Measurements from ENCODE around the gene LUC7L3. TPM values are rescaled to one million over a fixed set of nuclear protein-coding genes. Genes with fewer than 3 reads are reported as not detected.

Gene LUC7L3
- total RNA-seq, 8 experiments from 2014 or later: 118 to 263 (median 161) TPM

Other genes starting within 250 kb of the LUC7L3 start
- gene RSAD1, start 240.7 kb upstream of the LUC7L3 start, total RNA-seq: 10 to 100 TPM; 13.0 to 44.7 (median 20.0) TPM
- 1 to 10 TPM in 4 of 8 experiments, under 1 TPM in 3, not detected in 1; 0.71 to 2.8 (median 1.2) TPM for gene MYCBPAP, start 211.2 kb upstream of the LUC7L3 start, total RNA-seq
- under 1 TPM; 0.16 to 0.90 (median 0.54) TPM for gene EPN3, start 186.9 kb upstream of the LUC7L3 start, total RNA-seq
- gene SPATA20, start 172.4 kb upstream of the LUC7L3 start, total RNA-seq: 10 to 100 TPM in 6 of 8 experiments, 1 to 10 TPM in 2; 5.4 to 64.4 (median 25.4) TPM
- gene CACNA1G, start 158.9 kb upstream of the LUC7L3 start, total RNA-seq: 1 to 10 TPM in 3 of 8 experiments, under 1 TPM in 5; 0.17 to 4.2 (median 0.62) TPM
- 10 to 100 TPM in 1 of 8 experiments, 1 to 10 TPM in 2, under 1 TPM in 4, not detected in 1; 0.27 to 21.6 (median 0.90) TPM for gene ABCC3, start 84.7 kb upstream of the LUC7L3 start, total RNA-seq
- 10 to 100 TPM; 12.8 to 43.6 (median 24.7) TPM for gene ANKRD40, start 11.7 kb upstream of the LUC7L3 start, total RNA-seq
- gene ANKRD40CL, start 47.9 kb downstream of the LUC7L3 start, total RNA-seq: 1 to 10 TPM in 2 of 8 experiments, under 1 TPM in 6; 0.20 to 2.6 (median 0.63) TPM
- gene WFIKKN2, start 116.0 kb downstream of the LUC7L3 start, total RNA-seq: under 1 TPM in 7 of 8 experiments, not detected in 1; 0.05 to 0.76 (median 0.23) TPM
- 10 to 100 TPM; 11.9 to 69.3 (median 26.0) TPM for gene TOB1, start 146.8 kb downstream of the LUC7L3 start, total RNA-seq

Data from motor neuron (in vitro differentiated cells).